ENCODE measurements around the gene KRT9.

- TF ChIP-seq POLR2A (IDR thresholded peaks at IDR 0.05) (no peak), CTCF (IDR thresholded peaks at IDR 0.05) (no peak)
Observed at GRCh38 chr17:41521574-41522261, 50.1 kb downstream of the KRT9 start.

Measured in adrenal gland (tissue), 5 donors.